Measurements from ENCODE around the gene DCUN1D1.
"Not testable (repeated sequence)": the region's sequence is repeated elsewhere in the genome, so short reads cannot be mapped to it uniquely, and the experiment has no call there.

DCUN1D1 gene

GRCh38 chr3:182980204-182981037, at the start of gene DCUN1D1:
DCUN1D1 (minus strand) TSS chr3:182980538; CDS start chr3:182980489, 49 bp downstream.
- peak; percentile 91 for DNase-seq

GRCh38 chr3:183028416-183028815, 48.1 kb upstream of the DCUN1D1 start:
- no peak for DNase-seq

GRCh38 chr3:183027276-183027675, 46.9 kb upstream of the DCUN1D1 start:
- DNase-seq, result no peak

GRCh38 chr3:183022936-183023516, 42.7 kb upstream of the DCUN1D1 start:
- no peak for DNase-seq

- DNase-seq, result no peak
Measured at GRCh38 chr3:183018421-183019192, 38.3 kb upstream of the DCUN1D1 start.

GRCh38 chr3:183015185-183015584, 34.8 kb upstream of the DCUN1D1 start:
- no peak for DNase-seq

- no peak for DNase-seq
Measured at GRCh38 chr3:183013856-183014255, 33.5 kb upstream of the DCUN1D1 start.

- DNase-seq, result no peak
Measured at GRCh38 chr3:183013074-183013473, 32.7 kb upstream of the DCUN1D1 start.

- no peak for DNase-seq
Measured at GRCh38 chr3:183008800-183009199, 28.5 kb upstream of the DCUN1D1 start.

GRCh38 chr3:183008303-183008702, 28.0 kb upstream of the DCUN1D1 start:
- DNase-seq, result no peak

GRCh38 chr3:183006396-183007002, 26.2 kb upstream of the DCUN1D1 start:
- no peak for DNase-seq

GRCh38 chr3:182999767-183000166, 19.4 kb upstream of the DCUN1D1 start:
- DNase-seq, result no peak

- DNase-seq, result not testable (repeated sequence)
Measured at GRCh38 chr3:182993486-182994201, 13.3 kb upstream of the DCUN1D1 start.

GRCh38 chr3:182989566-182989965, 9.2 kb upstream of the DCUN1D1 start:
- no peak for DNase-seq

- DNase-seq, result no peak
Measured at GRCh38 chr3:182986021-182986420, 5.7 kb upstream of the DCUN1D1 start.

GRCh38 chr3:182983876-182984275, 3.5 kb upstream of the DCUN1D1 start:
- no peak for DNase-seq

- no peak for DNase-seq
Measured at GRCh38 chr3:182981038-182981380, 671 bp upstream of the DCUN1D1 start.

- no peak for DNase-seq
Measured at GRCh38 chr3:182979674-182980191, 605 bp downstream of the DCUN1D1 start.

- DNase-seq, result no peak
Measured at GRCh38 chr3:182979103-182979673, 1.1 kb downstream of the DCUN1D1 start.

GRCh38 chr3:182978387-182978786, 2.0 kb downstream of the DCUN1D1 start:
- DNase-seq, result no peak

GRCh38 chr3:182973047-182973446, 7.3 kb downstream of the DCUN1D1 start:
- DNase-seq, result no peak

- no peak for DNase-seq
Measured at GRCh38 chr3:182972387-182972786, 8.0 kb downstream of the DCUN1D1 start.

Data from activated naive CD4-positive, alpha-beta T cell treated with Interleukin-2 at 50 U/mL for 16 hours (primary cell).